PFSK-1 (cell line): ENCODE measurements around the gene CEP295NL.

Source experiments
- POLR2AphosphoS5 ChIP-seq: IDR thresholded peaks from 2 replicates; pipeline ENCODE4 v1.6.1; 2012; ENCODE audit warnings: low read depth, mild to moderate bottlenecking, control low read depth, low read length, moderate library complexity
- REST ChIP-seq, 2 experiments: IDR thresholded peaks; 2 replicates each; pipeline versions ENCODE4 v1.6.1 to v1.8.0; 2011 to 2012; ENCODE audit warnings: low read depth in 2 of 2, low read length in 2 of 2, control low read depth in 1 of 2, inconsistent platforms in 1 of 2, mild to moderate bottlenecking in 1 of 2, moderate library complexity in 1 of 2; ENCODE audit not compliant: insufficient read depth in 1 of 2

- TF ChIP-seq POLR2AphosphoS5 (no peak), REST (IDR thresholded peaks at IDR 0.05; ENCODE audit: insufficient read depth in 1 of 2, low read depth in 2 of 2, low read length in 2 of 2) (no peak)
These were observed 37.3 kb upstream of the CEP295NL start for GRCh38 chr17:78940258-78940657.
